ENCODE results near the gene STXBP6. TPM values are rescaled to one million over a fixed set of nuclear protein-coding genes. Genes with fewer than 3 reads are reported as not detected.

STXBP6 gene
- total RNA-seq, 1 donor from 2014 or later, result 27.4 TPM

- no peak for TF ChIP-seq CTCF (IDR thresholded peaks at IDR 0.05)
- ATAC-seq (no peak), DNase-seq (no peak)
- intact Hi-C loops (cut with DNase I), result no loop called here
- Histone ChIP-seq H3K27me3 (no peaks in the 10 kb centered on the region), H3K9me3 (no peaks in the 10 kb centered on the region), H3K27ac (no peak overlapping the region), H3K36me3 (no peaks in the 10 kb centered on the region), H3K4me1 (peaks cover 12% of the 10 kb centered on the region), H3K4me3 (no peak overlapping the region)
These were observed 191.9 kb downstream of the STXBP6 start for GRCh38 chr14:24858052-24858451.

- Histone ChIP-seq H3K4me3 (no peak overlapping the region), H3K4me1 (peaks cover 12% of the 10 kb centered on the region), H3K36me3 (no peaks in the 10 kb centered on the region), H3K9me3 (no peaks in the 10 kb centered on the region), H3K27ac (no peak overlapping the region), H3K27me3 (no peaks in the 10 kb centered on the region)
- DNase-seq (no peak), ATAC-seq (no peak)
- TF ChIP-seq CTCF (IDR thresholded peaks at IDR 0.05), result no peak
- intact Hi-C loops (cut with DNase I), result no loop called here
These were observed 192.7 kb downstream of the STXBP6 start for GRCh38 chr14:24857277-24857676.

GRCh38 chr14:24853446-24853845 lies 196.5 kb downstream of the STXBP6 start:
- no peak overlapping the region for H3K27ac ChIP-seq
- TF ChIP-seq CTCF (IDR thresholded peaks at IDR 0.05), result no peak
- H3K9me3 ChIP-seq, result no peaks in the 10 kb centered on the region
- H3K4me1 ChIP-seq, result no peaks in the 10 kb centered on the region
- no peak for DNase-seq
- no peak for ATAC-seq
- no peaks in the 10 kb centered on the region for H3K36me3 ChIP-seq
- no peak overlapping the region for H3K4me3 ChIP-seq
- intact Hi-C loops (cut with DNase I), result no loop called here
- no peaks in the 10 kb centered on the region for H3K27me3 ChIP-seq

- no peak for ATAC-seq
- no peak for DNase-seq
- TF ChIP-seq CTCF (IDR thresholded peaks at IDR 0.05), result no peak
- Histone ChIP-seq H3K27me3 (no peaks in the 10 kb centered on the region), H3K9me3 (no peaks in the 10 kb centered on the region), H3K36me3 (no peaks in the 10 kb centered on the region), H3K4me3 (no peak overlapping the region), H3K4me1 (no peaks in the 10 kb centered on the region), H3K27ac (no peak overlapping the region)
- intact Hi-C loops (cut with DNase I), result no loop called here
These were observed 197.5 kb downstream of the STXBP6 start for GRCh38 chr14:24852312-24853060.

- no peak for TF ChIP-seq CTCF (IDR thresholded peaks at IDR 0.05)
- Histone ChIP-seq H3K27me3 (no peaks in the 10 kb centered on the region), H3K27ac (no peak overlapping the region), H3K9me3 (no peaks in the 10 kb centered on the region), H3K4me1 (no peaks in the 10 kb centered on the region), H3K36me3 (no peaks in the 10 kb centered on the region), H3K4me3 (no peak overlapping the region)
- intact Hi-C loops (cut with DNase I), result no loop called here
- peak; percentile 27 for ATAC-seq
- DNase-seq, result no peak
These were observed 198.1 kb downstream of the STXBP6 start for GRCh38 chr14:24851837-24852236.

- DNase-seq, result no peak
- intact Hi-C loops (cut with DNase I), result no loop called here
- H3K27ac ChIP-seq, result no peak overlapping the region
These were observed 198.5 kb downstream of the STXBP6 start for GRCh38 chr14:24851406-24851805.

More at GRCh38 chr14:24851406-24851805, 198.5 kb downstream of the STXBP6 start:
- Histone ChIP-seq H3K36me3 (no peaks in the 10 kb centered on the region), H3K4me1 (no peaks in the 10 kb centered on the region), H3K9me3 (no peaks in the 10 kb centered on the region), H3K27me3 (no peaks in the 10 kb centered on the region), H3K4me3 (no peak overlapping the region)
- no peak for TF ChIP-seq CTCF (IDR thresholded peaks at IDR 0.05)
- ATAC-seq, result no peak
